ENCODE results near the gene RNF212.

DNA sequence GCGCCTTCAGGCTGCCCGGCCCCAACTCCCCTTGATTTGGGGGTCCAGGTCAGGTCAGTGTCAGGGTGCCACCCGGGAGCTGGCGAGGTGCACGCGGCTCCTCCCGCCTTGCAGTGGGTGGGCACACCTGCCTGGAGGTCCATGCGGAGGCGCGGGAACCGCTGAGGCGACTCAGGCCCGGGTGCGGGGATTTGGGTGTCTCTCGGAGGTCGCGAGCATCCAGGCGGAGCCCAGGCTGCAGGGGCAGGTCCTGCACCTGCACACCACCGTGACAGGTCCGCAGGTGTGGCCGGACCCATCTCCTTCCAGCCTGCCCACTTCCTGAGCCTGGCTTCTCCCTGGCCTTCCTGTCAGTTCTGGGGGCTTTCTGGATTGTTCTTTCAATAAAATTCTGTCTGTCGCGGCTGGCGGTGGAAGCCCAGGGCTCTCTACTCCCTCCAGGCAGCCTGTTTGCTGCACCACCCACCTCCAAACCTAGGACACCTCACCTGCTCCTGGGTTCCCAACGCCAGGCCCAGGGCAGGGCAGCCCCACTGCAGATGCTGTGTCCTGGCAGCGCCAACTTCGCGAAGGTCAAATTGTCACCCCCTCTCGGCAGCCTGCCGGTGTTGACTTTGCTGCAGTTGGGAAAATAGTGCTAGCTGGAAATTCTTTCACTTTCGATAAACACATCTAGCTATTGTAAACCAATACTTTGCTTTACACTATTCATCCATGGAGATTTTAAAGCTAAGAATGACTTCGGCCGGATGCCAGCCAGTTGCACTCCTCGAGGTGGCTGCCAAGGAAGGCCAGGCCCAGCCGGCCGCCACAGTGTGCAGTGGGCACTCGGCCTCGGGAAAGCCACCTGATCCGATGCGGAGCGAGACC is 66.0 kb downstream of the RNF212 start:
- TF ChIP-seq, protein P1, sequence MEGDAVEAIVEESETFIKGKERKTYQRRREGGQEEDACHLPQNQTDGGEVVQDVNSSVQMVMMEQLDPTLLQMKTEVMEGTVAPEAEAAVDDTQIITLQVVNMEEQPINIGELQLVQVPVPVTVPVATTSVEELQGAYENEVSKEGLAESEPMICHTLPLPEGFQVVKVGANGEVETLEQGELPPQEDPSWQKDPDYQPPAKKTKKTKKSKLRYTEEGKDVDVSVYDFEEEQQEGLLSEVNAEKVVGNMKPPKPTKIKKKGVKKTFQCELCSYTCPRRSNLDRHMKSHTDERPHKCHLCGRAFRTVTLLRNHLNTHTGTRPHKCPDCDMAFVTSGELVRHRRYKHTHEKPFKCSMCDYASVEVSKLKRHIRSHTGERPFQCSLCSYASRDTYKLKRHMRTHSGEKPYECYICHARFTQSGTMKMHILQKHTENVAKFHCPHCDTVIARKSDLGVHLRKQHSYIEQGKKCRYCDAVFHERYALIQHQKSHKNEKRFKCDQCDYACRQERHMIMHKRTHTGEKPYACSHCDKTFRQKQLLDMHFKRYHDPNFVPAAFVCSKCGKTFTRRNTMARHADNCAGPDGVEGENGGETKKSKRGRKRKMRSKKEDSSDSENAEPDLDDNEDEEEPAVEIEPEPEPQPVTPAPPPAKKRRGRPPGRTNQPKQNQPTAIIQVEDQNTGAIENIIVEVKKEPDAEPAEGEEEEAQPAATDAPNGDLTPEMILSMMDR (IDR thresholded peaks at IDR 0.05): no peak
- no peak for TF ChIP-seq POLR2A (IDR thresholded peaks at IDR 0.05; ENCODE audit: low read depth)
- TF ChIP-seq EP300 (IDR thresholded peaks at IDR 0.05): no peak

All from esophagus muscularis mucosa (tissue), 4 donors.